Stimulated activated CD4-positive, alpha-beta T cell treated with anti-CD3 and anti-CD28 coated beads, Interleukin-4, amount 100 ng/mL, for 24 hours (primary cell): ENCODE data around the gene CCDC150.
"Not testable (repeated sequence)": the region's sequence is repeated elsewhere in the genome, so short reads cannot be mapped to it uniquely, and the experiment has no call there.

Experiments used
- DNase-seq: peaks from one replicate; pipeline ENCODE4 v3.0.0-alpha.2; 2020

The CCDC150 gene

DNA sequence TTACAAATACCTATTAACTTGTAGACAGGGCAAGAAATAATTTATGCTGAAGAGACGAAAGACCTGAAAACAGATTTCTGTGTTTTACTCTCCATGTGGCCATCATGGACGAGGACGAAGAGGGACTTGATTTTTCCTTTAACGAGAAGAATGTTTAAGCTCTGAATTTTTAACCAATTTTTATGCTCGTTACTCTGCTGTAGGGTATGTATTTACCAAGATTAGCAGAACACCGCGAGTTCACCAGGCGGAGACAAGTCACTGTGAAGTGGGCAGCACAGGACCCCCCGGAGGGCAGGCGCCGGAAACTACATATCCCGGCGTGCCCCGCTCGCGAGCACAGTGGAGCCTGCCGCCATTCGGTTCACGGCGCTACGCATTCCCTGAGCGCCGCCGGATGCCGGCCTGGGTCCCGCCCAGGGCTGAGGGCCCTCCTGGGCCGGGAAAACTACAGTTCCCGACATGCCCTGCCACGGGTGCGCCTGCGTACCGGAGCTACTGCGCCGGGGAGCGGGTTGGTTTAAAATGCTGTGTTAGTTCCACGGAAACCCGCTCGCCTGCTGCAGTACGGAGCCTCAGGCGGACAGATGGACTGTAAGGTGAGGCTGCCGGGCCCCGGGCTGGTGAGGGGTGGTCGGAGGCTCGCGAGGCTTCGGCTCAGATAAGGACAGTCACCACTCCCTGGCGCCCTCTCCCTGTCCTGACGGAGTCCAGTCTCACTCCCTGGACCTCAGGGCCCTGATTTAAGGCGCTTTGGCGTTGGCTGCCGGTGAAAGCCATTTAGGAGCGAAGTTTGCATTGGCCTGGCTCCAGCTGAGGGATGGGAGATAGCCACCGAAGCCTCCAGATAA lies at the start of gene CCDC150:
Gene CCDC150 (plus strand): TSS at position 536 of the 851 bp plus-strand sequence. CDS start 52 bp downstream, at position 588.
- peak; percentile 93 for DNase-seq

DNA sequence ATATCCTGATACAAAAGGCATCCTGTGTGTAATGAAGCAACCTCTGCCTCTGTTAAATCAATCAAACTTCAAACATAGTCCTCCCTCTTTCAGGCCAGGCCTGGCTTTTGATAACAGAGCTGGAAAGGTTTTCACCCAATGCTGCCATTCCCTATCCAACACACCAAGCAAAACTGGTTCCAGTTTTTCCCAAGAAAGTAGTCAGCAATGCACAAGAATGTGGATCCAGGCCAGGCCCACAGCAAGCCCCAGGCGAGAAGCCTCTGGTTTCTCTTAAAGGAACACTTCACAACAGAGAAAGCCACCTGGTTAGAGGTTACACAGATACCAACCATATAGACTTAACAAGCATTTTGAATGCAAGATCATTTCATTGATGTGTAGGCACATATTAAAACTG lies 49.2 kb upstream of the CCDC150 start:
- no peak for DNase-seq

DNA sequence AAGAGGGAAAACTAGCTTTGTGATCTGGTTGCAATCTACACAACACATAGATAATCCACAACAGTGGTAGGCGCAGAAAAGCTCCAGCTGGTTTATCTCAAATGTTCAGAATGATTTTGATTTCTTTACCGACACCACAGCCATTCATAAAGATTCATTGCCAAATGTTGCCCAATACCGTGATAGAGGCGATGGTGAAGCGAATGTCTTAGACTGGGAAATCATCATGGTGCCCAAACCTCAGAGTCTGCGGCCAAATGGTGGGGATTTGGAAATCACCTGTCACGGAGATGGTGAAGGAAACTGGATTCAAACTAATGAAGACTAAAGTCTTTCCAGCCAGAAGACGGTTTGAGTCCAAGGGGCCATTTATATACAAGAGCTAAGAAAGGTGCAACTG lies 48.5 kb upstream of the CCDC150 start:
- DNase-seq: no peak

DNA sequence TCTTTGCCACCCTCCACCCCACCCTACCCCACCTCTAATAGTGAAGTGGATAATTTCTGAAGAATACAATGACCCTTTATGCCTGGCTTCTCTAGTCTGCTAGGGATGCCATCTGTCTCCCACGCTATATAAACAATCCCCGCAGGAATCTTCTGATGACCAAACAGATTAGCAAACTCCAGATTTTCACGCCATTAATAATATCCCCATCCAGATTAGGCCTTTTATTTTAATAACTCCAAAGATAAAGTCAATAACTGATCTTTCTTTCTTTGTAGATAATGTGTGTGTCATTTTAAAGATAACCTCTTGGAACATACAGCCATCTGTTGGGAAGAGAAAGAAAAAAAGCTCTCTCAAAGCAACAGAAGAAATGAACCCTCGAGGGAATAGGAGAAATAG lies 47.9 kb upstream of the CCDC150 start:
- no peak for DNase-seq

DNA sequence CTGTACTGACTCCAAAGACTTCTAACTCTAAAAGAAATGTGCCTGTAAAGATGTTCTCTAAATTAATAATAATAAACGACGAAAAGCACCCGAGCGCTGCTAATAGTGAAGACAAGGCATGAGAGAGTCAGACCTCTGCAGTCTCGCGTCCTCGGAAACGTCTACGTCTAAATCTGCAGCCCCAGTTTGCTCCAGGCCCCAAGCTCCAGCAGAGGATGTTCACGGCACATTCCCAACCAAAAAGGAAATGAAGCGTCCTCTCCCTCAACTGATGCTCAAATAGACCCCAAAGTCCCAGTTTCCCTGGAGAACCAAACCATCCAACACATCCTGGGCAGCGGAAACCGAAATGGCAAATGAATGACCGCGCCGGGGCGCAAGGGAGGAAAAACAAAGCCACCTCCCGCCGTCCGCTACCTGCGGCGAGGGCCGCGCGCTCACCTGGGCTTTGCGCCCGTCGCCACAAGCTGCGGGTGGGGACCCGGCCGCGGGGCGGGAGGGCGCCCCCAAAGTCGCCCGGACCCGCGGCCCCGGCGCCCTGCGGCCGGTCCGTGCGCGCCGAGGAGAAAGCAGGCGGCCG lies 47.1 kb upstream of the CCDC150 start:
- DNase-seq: no peak

DNA sequence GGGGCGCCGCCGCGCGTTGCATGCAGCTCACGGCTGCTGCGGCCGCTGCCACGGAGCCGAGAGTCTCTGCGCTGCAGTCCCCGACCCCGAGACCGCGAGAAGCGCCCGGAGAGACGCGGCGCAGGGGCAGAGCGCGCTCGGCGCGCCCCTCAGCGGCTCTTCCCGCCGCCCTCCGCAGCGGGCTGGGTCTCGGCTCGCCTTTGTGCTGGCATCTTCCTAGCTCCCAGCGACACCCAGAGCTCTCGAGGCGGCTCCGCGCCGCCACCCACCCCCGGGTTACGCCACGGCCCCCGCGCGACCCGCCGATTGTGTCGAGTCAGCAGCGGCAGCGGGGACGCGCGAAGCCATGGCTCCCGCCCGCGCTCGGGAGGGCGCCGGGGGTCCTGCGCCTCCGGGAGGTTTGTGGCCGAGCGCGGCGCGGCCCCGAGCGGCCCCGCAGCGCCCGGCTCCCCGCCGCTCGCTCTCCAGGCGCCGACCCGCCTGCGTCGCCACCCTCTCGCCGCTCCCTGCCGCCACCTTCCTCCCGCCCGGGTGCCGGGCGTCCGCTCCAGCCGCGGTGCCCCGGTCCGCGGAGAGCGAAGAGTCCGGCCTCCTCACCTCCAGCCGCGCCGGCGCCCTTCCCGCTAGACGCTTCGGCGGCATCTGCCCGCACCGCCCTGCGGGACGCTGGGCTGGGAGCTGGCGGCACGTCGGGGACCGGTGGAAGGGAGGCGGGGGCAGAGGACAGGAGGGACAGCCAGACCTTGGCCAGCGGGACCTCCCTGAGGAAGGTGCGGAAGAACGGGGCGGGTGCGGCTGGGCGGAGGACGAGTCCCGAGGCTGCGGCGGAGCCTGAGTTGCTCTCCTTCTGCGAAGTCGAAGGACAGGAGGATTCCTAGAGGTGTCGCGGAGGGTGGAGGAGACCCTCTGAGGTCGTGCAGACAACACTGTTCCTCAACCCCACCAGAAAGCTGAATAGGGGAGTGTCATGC lies 46.3 kb upstream of the CCDC150 start, which contains the start of gene HECW2:
Gene HECW2 (minus strand): TSS at position 644 of the 971 bp plus-strand sequence.
- no peak for DNase-seq

DNA sequence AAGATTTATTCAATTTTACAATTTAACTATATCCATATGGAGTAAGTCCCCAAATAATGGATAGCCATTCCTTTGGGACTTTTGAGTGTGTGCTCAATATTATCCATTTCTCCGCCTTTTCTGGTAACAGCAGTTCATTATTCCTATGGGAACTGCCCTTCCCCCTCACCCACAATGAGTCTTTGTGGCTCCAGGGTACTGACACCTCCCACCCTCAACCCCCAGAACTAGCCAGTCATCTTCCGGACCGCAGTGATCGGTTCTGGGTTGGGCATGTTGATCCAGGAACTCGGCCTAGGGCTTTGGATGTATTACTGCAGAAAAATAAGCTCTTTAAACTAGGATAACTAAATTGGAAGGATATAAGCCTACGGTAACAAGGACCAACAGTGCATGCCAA lies 45.4 kb upstream of the CCDC150 start:
- DNase-seq: no peak

DNA sequence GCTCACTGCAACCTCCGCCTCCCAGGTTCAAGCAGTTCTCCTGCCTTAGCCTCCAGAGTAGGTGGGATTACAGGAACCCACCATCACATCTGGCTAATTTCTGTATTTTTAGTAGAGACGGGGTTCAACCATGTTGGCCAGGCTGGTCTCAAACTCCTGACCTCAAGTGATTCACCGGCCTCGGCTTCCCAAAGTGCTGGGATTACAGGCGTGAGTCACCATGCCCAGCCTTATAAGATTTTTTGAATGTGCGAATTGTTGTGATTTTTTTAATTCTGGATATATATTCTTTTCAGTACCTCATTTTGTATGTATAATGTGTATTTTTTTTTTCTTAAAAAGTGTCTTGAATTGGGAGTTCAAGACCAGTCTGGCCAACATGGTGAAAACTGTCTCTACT lies 42.0 kb upstream of the CCDC150 start:
- DNase-seq: no peak

DNA sequence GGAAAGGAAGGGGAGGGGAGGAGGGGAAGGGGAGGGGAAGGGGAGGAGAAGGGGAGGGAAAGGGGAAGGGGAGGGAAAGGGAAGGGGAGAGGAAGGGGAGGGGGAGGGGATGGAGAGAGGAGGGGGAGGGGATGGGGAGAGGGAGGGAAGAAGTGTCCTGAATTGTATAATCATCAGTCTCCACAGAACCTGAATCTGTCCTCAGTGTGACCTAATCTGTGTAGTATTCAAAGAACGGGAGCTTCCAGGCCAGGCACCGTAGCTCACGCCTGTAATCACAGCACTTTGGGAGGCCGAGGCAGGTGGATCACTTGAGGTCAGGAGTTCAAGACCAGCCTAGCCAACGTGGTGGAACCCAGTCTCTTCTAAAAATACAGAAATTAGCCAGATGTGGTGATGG lies 41.1 kb upstream of the CCDC150 start:
- no peak for DNase-seq

DNA sequence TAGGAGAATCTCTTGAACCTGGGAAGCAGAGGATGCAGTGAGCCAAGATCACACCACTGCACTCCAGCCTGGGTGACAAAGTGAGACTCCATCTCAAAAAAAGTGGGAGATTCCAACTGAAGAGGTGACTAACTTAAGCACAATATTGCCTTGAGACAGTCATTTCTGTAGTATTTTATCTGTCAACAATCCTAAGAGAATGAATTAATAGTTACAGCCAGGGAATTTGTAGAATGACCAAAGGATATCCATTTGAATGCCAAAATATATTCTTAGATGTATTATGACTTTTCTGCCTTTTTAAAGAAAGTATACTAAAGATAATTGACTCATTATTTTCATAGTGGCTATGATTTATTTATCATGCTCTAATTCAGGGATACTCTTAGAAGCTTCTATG lies 40.7 kb upstream of the CCDC150 start:
- DNase-seq: no peak

DNA sequence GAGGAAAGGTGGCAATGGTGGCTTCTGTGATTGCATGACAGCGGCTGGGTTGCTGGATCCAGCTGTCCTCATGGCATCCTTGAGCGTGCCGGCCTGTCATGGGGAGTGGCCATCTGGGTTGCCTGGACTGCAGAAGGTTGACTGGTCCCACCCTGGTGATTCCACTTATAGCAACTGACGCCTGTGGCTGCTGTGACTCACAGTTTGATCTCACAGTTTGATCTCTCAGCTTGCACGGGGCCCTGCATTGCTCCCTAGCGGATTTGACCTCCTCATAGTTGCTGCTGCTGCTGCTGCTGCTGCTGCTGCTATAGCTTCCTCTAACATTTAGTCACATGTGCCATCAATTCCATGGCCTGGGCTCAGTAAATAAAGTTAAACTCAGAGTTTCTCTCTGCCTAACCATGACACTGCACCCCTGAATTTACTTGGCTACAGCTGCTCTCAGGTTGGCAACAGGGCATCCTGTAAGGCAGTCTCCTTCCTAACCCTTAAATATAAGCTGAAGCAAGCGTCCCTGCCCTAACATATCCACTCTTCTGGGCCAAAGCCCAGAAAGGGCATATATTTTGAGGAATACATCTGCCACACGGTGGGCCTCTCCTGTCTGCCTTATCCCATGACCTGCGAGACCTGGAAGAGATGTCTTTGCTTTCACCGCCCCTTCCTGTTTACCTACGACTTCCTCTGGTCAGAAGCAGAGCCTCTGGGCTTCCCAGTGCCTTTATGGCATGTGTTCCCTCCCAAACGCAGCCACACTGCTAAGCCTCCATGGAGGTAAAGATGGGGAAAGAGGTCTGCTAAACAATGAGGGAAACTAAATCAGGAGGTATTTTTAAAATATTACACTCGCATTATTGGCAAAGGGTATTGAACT lies 37.8 kb upstream of the CCDC150 start:
- no peak for DNase-seq

DNA sequence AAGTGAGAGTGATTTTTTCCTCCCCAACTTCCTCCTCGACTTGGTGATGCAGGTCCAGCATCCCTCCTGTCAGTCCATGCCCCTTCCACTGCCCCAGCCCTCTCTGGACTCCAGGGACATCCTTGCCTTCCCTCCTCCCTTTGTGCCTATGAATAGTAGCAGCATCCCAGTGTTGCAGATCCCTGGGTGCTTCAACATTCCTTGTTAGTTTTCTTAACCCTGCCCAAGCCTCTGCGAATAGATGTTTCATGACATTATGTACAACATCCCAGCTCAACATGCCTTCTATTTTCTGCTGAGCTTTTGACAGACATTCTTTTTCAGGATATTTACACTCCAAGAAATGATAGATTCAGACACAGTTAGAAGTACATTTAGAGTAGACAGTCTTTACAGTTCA lies 35.3 kb upstream of the CCDC150 start:
- no peak for DNase-seq

DNA sequence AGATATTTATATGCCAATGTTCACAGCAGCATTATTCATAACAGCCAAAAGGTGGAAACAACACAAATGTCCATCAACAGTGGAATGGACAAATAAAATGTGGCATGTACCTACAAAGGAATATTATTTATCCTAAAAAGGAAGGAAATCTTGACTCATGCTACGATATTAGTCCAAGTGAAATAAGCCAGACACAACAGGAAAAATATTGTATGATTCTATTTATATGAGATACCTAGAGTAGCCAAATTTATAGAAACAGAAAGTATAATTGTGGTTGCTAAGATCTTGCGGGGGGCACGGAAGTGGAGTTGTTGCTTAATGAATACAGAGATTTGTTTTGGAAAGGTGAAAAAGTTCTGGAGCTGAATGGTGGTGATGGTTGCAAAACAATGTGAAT lies 33.0 kb upstream of the CCDC150 start:
- no peak for DNase-seq

DNA sequence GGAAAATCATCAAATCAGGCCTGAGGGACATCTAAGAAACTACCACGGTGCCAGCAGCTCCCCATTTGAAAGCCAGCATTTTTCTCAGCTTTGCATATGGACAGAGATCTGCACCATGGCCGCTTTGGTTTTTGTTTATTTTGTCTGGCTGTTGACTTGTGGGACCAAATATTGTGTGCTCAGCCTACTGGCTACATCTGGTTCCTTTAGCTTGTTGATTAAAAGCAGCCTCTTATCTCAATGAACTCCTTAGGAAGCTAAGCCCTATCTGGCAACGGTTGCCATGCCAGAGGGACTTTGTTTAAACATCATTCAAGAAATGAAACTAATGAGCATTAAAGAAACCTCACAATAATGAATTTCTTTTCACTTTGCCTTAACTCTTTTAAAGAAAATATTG lies 32.4 kb upstream of the CCDC150 start:
- DNase-seq: no peak

DNA sequence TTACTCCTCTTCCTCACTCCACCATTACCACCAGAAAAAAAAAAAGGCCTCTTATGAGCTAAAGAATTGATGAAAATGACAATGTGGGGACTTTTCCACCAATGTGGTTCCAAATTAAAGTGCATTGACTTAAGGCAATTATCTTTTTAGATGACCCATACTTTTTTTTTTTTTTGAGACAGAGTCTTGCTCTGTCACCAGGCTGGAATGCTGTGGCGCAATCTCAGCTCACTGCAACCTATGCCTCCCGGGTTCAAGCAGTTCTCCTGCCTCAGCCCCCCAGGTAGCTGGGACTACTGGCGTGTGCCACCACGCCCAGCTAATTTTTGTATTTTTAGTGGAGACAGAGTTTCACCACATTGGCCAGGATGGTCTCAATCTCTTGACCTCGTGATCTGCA lies 31.6 kb upstream of the CCDC150 start:
- DNase-seq: not testable (repeated sequence)

DNA sequence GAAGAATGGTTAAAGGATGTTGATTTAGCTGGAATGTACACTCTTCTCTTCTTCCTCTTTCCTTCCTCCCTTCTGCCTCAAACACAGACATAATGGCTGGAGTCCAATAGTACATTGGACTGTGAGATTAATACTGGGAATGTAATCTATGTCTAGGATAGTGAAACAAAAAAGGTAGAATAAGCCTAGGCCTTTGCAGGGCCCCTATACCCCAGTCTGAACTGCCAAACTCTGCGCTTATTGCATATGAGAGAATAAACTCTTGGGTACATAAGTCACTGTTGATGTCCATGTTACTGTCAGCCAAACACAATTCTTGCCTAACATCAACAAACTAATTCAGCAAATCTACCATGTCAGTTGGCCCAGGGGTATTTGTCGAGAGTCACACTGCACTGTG lies 29.7 kb upstream of the CCDC150 start:
- no peak for DNase-seq

DNA sequence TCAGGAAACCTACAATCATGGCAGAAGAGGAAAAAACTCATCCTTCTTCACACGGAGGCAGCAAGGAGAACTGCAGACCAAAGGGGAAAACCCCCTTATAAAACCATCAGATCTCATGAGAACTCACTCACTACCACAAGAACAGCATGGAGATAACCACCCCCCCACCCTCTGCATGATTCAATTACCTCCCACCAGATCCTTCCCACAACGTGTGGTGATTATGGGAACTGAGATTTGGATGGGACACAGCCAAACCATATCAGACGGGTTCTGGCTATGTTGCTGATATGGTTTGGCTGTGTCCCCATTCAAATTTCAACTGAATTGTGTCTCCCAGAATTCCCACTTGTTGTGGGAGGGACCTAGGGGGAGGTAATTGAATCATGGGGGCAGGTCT lies 28.7 kb upstream of the CCDC150 start:
- no peak for DNase-seq

DNA sequence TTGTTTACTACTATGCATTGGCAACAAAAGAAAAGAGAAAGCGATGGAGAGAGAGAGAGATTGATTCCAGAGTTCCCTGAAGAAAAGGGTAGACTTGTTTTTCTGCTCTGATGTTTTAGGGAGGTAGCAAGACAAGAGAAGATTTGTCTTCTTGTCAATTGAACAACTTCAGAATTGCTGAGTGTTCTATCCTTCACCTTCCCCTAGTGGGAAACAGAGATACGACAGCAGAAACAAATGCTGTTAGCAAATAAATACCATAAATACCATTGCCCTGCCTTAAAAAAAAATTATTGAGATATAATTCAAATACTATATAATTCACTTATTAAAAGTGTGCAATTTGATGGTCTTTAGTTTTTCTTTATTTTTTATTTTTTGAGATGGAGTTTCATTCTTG lies 26.2 kb upstream of the CCDC150 start:
- no peak for DNase-seq

DNA sequence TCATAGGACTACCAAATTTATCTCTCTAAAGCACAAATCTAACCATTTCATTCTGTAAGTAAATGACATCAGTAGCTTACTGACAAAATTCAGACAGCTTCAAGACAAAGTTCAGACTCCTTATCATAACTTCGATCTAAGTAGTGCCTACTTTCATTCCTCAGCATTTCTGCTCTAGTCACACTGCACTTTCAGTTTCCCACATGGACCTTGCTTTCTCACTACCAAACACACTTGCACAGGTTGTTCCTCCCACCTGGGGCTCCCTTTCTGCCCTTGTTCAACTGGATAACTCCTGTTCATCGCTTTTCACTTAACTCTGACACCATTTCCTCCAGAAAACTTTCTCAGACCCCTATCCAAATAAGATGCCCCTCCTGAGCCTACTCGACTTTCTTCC lies 22.1 kb upstream of the CCDC150 start:
- no peak for DNase-seq

DNA sequence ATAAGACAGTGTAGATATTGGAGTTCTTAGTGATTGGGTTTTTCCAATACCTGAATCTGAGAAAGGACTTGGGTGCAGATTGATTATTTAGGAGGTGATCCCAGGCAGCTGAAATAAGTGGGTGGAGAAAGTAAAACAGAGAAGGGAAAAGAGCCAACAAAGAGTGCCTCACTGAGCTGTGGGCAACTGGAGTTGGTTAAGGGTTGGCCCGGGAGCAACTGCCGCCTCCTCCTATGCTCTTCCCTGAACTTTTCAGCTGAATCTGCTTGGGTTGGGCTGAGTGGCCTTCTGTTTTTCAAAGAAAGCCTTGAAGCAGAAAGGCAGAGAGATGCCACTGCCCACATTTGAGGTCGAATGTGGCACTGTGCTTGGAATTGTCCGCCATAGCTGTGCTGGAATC lies 20.9 kb upstream of the CCDC150 start:
- no peak for DNase-seq

DNA sequence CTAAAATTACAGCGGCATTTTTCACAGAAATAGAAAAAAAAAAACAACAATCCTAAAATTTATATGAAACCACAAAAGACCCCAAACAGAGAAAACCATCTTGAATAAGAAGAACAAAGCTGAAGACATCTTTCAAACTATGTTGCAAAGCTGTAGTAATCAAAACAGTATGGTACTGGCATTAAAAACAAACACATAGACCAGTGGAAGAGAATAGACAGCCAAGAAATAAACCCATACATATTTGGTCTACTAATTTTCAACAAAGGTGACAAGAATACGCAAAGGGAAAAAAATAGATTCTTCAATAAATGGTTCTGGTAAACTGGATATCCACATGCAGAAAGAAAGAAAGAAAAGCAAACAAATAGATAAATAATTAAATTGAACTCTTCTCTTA lies 9.0 kb upstream of the CCDC150 start:
- DNase-seq: no peak

DNA sequence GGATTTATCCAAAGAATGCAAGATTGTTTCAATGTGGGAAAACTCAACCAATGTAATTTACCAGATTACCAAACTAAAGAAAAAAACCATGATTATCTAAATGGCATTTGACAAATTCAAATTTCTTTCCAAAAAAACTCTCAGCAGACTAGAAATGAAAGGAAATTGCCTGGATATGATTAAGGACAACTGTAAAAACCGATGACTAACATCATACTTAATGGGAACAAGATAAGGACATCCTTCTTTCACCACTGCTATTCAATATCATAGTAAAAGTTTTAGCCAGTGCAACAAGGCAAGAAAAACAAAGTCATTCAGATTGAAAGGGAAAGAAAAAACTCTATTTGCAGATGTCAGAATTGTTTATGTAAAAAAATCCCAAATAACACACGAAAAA lies 4.4 kb upstream of the CCDC150 start:
- no peak for DNase-seq
